ENCODE results near the gene ANKDD1A.

ANKDD1A gene

DNA sequence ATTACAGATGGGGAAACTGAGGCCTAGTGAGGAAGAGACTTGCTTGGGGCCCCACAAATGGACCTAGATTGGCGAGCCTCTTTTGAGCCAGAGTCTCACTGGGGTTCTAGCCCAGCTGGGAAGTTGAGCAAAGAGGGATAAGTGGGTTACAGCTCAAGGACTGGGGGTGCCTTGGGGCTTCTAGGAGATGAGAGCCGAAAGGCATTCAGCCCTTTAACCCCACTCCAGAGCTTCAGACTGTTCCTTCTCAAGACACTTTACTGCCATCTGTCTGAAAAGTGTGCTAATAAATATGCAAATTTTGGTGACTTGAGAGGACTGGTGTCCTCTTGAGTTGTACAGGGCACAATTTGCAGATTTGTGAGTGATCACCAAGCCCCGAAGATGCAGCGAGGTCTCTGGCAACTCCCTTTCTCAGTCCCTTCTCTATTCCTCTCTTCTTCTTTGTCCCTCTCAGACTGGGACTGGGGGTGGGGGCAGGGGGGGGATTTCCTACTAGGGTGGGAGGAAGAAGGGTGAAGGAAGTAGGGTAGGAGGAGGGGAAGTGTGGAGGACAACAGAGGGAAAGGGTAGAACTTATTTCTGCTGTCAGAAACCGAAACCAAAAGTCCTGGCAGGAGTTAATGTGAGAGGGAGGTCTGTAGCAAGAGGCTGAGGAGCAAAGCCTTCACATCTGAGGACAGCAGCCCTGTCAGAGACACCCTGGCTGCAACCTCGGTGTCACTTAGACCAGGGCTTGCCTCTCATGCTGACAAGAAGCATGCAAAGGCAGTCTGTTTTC lies 16.2 kb upstream of the ANKDD1A start:
- no peak for DNase-seq (ENCODE audit: low read depth)

DNA sequence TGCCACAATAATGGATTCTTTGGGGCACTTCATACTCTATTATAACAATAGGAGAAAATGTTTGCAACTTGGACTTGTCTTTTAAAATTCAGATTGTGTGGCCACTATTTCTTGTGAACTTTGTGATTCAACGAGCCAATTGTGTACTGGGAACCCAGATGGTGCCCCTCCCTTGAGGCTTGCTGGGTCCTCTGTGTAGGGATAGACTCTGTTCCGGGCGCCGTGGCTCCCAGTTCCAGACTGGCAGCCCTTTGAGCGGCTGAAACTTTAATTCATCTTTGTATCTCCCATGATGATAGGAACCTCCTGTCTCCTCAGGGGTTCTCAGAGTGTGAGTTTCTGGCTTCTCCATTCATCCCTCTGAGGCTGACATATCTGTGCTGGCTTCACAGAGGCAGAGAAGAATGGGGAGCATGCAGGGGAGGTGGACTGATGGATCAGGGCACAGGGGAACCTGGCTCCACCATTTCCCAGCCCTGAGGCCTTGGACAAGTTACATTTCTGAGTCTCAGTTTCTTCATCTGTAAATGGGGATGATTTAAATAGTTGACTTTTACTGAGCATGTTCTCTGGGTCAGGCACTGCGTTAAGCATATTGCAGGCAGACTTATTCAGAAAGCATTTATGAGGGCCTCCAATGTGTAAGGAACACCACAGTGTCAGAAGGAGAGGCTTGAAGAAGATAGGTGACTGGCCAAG lies 15.2 kb upstream of the ANKDD1A start:
- no peak for DNase-seq (ENCODE audit: low read depth)

DNA sequence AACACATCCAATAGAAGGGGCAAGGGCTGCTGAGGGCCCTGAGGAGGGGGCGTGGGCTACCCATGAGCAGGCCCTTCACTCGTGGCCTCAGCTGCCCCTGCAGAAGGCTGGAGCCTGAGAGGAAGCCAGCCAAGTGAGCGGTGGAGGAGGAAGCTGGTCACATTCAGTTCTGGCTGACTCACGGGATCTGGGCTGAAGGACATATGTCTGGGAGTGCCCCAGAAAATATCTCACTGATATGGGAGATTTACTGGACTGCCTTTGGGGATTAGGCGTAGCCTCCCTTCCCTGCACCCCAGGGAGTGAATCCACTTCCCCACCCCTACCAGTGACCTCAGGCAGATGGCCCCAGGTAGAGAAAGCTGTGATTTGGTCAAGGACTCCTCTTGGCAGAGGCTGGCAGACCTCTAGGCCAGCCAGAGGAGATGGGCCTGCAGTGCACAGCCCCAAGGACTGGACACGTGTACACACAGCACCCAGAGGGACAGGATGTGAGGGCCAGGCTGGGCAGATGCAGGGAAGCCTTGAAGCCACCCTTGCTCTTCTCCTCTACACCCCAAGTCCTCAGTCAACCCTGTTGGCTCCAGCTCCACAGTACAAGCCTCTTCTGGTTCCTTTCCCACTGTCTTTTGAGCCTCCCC lies 14.2 kb upstream of the ANKDD1A start:
- no peak for DNase-seq (ENCODE audit: low read depth)

DNA sequence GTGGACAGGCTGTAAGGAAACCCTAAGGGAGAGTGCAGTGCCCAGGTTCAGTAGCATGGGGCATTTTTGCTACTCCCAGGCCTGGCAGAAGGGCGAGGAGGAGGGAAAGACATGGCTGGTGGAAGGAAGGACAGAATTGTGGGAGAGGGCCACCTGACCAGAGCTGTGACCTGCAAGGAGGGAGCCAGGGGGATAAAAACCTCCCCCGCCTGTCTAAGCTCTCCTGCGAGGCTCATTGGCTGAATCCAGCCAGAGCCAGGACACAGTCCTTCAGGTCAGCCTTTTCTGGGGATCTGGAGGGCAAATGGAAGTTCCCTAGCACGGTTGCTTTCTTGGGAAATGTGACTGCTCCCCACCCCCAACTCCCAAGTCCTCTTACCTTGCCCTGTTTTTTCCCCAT lies 13.3 kb upstream of the ANKDD1A start:
- no peak for DNase-seq (ENCODE audit: low read depth)

DNA sequence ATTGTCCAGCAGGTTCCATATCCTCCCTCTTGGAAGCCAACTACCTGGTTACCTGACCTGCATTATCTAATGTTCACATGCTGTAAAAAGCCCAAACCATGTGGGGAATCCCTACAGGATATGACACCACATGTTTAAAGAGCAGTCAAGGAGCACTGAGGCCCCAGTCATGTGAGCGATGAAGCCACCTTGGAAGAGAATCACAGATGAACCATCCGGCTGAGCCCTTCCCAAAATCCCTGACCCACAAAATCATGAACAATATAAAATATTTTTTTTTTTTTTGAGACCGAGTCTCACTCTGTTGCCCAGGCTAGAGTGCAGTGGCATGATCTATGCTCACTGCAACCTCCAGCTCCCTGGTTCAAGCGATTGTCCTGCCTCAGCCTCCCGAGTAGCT lies 10.6 kb upstream of the ANKDD1A start:
- DNase-seq (ENCODE audit: low read depth): no peak

DNA sequence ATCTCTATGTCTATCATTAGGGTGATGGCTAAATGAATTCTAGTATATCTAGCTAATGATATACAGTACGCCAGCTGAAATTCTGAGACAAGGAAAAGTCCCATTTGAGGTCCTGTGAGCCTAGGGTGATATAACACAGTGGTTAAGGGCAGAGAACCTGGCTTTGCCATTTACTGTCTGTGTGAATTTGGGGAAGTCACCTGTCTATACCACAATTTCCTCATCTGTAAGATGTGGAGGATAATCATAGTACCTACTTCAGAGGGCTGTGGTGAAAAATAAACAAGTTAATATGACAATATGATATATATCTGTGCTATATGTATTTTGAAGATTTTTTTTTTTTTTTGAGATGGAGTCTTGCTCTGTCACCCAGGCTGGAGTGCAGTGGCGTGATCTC lies 9.8 kb upstream of the ANKDD1A start:
- no peak for DNase-seq (ENCODE audit: low read depth)

DNA sequence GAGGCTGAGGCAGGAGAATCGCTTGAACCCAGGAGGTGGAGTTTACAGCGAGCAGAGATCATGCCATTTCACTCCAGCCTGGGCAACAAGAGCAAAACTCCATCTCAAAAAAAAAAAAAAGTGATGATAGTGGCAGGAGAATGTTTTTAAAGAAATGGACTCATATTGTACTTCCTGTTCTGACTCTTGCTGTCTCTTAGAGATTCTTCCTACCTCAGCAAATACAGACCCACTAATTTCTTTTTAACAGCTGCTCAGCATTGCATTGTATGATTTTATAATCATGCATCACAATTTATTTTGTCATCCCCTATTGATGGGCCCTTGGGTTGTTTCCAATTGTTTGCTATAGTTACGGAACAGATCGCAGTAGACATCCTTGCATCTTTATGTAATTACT lies 8.8 kb upstream of the ANKDD1A start:
- DNase-seq (ENCODE audit: low read depth): no peak

DNA sequence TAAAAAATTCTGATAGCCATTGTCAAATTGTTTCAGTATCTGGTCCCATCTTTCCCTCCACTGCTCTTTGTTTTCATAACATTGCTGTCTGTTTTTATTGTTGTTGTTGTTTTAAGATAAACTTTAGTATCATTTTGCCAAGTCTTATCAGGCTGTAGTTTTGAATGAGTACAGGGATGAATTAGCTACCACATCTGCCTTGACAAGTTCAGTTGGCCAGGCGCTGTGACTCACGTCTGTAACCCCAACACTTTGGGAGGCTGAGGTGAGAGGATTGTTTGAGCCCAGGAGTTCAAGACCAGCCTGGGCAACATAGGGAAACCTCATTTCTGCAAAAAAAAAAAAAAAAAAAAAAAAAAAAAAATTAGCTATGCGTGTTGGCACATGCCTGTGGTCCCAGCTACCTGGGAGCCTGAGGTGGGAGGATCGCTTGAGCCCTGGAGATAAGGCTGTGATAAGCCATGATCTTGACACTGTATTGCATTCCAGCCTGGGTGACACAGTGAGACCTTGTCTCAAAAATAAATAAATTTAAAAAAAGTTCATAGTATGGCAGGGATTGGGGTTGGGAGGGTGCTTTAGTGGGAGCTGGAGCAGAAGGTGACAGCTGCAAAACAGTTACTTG lies 8.3 kb upstream of the ANKDD1A start:
- no peak for DNase-seq (ENCODE audit: low read depth)

DNA sequence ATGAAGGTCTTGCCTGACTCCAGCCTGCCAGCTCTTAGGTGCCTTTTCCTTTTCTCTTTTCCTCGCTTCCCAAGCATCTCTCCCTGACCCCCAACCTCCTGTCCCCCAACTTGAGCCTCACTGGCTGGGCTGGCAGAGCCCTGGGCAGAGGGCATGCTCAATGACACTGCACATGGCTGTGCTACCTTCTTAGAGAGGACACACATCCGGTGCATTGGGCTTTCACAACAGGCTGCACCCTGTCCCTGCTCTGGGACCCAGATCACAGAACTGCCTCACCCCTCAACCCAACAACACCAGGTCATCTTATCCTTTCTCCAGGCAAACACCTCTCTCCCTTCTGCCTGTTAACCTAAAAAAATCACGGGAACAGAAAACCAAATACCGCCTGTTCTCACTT lies 7.5 kb upstream of the ANKDD1A start:
- no peak for DNase-seq (ENCODE audit: low read depth)

DNA sequence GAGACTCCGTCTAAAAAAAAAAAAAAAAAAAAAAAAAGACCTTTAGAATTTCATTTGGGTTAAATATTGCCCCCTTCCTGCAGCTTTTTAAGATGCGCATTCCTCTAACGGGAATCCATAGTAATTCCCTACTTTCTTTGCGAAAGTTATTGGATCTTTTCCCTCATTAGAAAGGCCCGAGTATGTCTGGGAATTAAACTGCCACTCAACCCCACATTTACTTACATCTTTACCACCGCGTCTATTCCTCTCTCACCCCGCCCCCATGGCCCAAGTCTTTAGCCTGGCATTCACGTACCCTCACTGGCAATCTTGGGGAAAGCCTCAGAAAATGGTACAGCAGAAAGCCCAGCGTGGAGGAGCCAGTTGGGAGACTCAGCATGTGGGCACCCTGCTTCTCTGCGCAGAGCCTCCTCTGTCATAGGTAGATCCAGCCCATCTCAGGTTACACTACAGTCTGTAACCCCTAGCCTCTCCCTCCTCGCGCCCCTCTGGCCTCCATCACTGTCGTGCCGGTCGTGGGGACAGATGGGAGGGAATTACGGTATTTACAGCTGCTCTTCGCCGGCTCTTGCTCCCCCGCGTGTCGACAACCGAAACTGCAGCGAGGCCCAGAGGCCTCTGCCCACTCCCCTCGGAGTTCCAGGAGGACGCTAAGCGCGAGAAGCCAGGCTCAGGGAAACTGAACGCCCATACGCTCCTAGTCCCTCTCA lies 6.4 kb upstream of the ANKDD1A start:
- peak; percentile 70 for DNase-seq (ENCODE audit: low read depth)

DNA sequence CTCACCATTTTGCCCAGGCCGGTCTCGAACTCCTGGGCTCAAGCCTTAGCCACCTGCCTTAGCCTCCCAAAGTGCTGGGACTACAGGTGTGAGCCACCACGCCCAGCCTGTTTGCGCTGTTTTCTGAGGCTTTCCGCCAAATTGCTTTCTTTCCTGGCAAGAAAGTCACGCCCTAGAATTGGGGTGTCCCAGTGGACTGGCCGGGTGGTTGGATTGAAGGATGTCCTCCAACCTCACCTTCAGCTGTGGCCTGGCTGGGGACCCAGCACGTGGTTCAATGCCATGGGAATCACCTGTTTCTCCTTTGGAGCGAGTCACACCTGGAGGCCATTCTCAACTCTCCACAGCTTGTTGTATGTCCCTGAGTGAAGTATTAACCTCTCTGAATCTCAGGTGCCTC lies 5.8 kb upstream of the ANKDD1A start:
- no peak for DNase-seq (ENCODE audit: low read depth)

DNA sequence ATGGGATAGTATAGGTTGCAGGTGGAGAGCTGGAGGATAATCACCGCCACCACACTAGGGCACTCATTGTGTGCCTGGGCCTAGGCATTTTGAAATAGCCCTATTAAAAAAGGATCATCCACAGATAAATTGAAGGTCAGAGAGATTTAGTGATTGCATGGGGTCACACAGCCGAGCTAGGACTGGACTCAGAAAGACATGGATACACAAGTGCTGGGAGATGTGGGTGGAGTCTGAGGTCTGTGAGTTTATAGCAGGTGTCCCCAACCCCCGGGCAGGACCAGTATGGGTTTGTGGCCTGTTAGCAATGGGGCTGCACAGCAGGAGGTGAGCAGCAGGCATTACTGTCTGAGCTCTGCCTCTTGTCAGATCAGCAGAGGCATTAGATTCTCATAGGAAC lies 5.3 kb upstream of the ANKDD1A start:
- no peak for DNase-seq (ENCODE audit: low read depth)

DNA sequence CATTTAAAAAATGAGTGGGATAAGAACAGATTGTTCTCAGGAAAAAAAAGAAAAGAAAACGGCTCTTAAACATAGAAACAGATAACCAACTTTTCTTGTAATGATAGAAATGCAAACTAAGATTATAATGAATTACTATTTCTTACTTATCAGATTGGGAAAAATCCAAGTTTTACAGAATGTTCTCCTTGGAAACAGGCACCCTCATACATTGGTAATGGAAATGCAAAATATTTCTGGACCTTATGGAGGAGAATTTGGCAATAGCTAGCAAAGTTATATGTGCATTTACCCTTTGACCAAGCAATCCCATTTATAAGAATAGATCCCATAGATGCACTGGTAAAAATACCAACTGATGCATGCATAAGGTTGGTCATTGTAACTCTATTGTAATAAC lies 3.7 kb upstream of the ANKDD1A start:
- DNase-seq (ENCODE audit: low read depth): no peak

DNA sequence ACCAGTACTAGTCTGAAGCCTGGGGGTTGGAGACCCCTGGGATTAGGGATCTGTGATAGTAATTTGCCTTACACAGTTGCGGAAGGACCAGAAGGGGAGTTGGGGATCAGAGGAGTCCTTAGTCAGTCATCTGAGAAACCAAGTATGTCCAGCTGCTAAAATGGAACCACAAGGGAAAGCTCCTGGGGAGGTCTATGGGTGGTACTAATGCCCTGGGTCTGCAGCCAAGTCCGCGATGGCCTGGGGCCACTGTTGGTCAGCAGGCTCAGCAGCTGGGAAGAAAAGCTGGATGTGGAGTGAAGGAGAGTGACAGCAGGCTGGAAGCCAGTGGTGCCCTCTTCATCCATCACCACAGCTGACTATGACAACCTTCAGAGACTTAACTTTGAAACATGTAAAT lies 2.2 kb upstream of the ANKDD1A start:
- no peak for DNase-seq (ENCODE audit: low read depth)

DNA sequence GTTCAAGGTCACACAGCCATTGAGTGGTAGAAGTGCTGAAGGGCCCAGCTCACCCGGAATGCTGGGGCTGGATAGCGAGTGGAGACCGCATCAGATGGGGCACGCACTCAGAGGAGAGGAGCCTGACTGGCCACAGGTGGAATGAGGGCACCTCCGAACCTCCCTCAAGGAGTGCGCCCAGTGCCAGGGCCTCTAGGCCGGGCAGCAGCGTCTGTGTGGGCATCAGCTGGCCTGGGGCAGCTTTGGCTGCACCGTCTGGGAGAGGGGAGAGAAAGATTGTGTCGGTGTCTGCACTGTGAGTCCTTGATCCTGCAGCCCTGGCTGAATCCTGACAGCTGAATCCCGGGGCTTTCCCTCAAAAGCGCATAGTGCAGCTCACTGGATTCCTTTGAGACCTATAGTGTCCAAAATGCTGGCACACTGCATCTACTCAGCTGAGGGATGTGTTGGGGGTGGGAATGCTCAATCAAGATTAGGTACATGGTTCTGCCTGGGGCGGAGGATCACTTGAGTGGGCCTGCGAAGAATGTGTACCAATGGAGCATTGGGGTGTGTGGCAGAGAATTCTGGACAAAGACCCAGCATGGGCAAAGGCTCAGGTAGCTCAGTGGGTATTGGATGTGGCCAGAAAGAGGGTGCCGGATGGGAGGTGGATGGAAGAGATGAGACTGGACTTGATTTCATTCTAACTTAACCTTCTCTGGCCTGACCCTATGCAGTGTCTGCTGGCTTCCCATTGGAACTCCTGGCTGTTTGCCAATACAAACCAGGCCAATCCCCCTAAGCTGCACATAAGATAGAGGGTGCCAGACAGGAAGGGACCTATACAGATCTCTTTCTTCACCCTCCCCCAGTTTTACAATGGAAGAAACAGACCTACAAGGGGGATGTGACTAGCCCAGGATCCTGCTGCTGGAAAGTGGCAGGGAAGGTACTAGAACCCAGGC lies 950 bp downstream of the ANKDD1A start:
- DNase-seq (ENCODE audit: low read depth): no peak

DNA sequence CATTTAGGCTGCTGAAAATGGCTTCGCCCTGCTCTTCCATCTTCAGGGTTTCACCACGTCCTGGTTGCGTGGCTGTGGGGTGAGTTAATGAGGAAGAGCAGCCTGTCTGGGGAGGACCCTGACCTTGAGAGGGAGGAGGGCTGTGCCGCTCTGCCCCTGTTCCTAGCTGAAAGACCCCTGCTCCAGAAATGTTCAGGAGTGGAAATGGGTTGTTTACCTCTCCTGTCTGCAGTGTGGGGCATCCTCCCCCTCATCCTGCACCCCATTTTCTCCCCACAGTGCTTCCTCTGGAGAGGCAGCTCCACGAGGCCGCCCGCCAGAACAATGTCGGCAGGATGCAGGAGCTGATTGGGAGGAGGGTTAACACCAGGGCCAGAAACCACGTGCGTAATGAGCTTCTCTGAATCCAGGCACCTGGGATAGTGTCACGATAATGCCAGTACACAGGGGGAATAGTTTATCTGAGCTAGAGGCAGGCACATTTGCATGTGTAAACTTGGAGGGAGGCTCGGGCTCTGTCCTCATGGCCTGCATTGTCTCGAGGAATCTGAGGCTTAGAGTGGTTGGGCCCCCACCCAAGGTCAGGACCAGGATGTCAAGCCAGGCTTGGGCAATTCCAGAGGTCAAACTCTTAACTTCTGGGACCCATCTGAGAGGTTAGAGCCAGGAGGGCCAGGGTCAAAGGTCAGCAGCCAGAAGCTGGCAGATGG lies 4.0 kb downstream of the ANKDD1A start:
- DNase-seq (ENCODE audit: low read depth): no peak

DNA sequence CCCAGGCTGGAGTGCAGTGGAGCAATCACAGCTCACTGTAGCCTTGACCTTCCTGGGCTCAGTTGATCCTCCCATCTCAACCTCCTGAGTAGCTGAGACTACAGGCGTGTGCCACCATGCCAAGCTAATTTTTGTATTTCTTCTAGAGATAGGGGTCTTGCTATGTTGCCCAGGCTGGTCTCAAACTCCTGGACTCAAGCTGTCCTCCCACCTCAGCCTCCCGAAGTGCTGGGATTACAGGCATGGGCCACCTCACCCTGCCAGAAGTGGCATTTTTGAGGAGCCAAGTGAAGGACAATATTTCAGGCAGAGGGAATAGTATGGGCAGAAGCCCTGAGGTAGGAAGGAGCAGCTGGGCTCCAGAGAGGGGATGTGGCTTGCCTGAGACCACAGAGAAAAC lies 4.7 kb downstream of the ANKDD1A start:
- no peak for DNase-seq (ENCODE audit: low read depth)

DNA sequence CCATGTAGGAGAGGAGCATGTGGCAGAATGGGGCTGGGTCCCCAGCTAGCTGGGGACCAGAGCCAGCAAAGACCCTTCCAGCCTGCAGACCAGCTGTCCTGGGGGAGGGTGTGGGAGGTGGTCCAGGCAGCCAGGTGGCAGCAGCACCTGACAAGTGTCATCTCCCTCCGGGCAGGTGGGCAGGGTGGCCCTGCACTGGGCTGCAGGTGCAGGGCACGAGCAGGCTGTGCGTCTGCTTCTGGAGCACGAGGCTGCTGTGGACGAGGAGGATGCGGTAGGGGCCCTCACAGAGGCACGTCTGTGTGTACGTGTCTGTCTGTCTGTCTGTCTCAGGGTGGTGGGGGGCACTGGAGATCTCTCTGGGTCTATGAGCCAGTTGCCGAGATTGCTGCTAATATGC lies 5.5 kb downstream of the ANKDD1A start:
- DNase-seq (ENCODE audit: low read depth): no peak

DNA sequence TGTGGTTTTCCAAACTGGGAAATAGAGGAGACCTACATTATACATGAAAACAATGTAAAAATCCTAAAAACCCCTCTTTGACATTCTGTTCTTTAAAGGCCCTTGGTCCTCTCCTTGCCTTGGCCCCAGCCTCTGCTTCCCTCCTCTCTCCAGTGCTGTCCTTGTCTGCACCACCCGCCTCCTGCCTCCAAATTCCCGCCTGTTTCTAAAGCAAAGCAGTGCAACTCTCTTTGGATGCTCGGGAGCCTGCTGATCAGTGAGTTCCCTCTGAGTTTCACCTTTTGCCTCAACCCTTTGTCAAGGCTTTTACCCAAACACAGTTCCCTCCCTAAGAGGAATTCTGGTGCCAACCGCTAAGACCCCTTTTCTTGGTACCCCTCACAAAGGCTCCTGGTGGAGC lies 8.0 kb downstream of the ANKDD1A start:
- no peak for DNase-seq (ENCODE audit: low read depth)

DNA sequence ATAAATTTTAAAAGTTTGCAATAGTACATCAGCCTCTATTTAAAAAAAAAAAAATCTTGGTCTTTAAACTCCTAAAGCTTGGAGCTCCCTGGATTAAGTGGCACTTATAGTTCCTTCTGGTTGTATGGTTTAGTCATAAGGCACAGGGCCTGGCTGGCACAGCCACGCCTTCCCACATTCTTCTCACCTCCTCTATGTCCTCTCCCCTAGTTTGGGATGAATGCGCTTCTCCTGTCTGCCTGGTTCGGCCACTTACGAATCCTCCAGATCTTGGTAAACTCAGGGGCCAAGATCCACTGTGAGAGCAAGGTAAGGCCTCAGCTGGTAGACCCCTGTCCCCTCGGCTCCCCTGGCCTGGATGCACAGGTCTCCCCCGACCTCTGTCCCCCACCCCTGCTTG lies 10.0 kb downstream of the ANKDD1A start:
- no peak for DNase-seq (ENCODE audit: low read depth)

DNA sequence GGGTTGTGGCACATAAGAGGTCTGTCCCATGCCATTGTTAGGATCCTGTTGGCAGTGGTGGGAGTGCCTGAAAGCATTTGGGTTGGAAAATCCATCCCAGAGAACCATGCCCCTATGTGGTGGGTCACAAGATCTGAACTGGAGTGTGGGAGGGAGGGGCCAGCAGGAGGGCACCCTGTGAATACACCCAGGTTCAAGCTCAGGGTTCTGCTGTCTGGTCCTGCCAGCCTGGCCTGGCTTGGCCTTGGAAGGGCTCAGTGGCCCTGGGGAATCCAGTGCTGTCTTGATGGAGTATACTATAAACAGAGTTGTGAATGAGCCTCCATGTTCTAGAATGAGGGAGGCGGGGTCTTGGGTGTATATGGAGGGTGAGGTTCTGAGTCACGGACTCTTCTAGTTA lies 11.8 kb downstream of the ANKDD1A start:
- no peak for DNase-seq (ENCODE audit: low read depth)
